GM23338 (cell line): ENCODE data around the gene AMIGO1. TPM values are rescaled to one million over a fixed set of nuclear protein-coding genes. Genes with fewer than 3 reads are reported as not detected.

Experiments used
- ATAC-seq: fragments of 200-7000 bp; cut with Tn5 transposase; 3 replicates; pipeline ENCODE4 v1.9.1; 2020
- DNase-seq: peaks from one replicate; pipeline ENCODE4 v3.0.0-alpha.2; 2015; ENCODE audit warnings: low spot score
- H2AFZ ChIP-seq: fragments of 200-600 bp; sonication (generic); 2 replicates; pipeline ENCODE4 v1.8.0; 2016; ENCODE audit warnings: antibody characterized with exemption, mild to moderate bottlenecking, moderate library complexity
- H3F3A ChIP-seq: fragments of 200-600 bp; sonication (generic); replicated peaks from 2 replicates; pipeline ENCODE4 v1.8.0; 2017; ENCODE audit warnings: antibody characterized with exemption, mixed run types, low read depth
- H3K27ac ChIP-seq: fragments of 200-600 bp; sonication (generic); 2 replicates; pipeline ENCODE4 v1.6.1; 2016; ENCODE audit warnings: low read depth
- H3K27me3 ChIP-seq: fragments of 200-600 bp; sonication (generic); 2 replicates; pipeline ENCODE4 v1.8.0; 2016; ENCODE audit warnings: mild to moderate bottlenecking, mixed run types, moderate library complexity; ENCODE audit not compliant: insufficient read depth
- H3K36me3 ChIP-seq: fragments of 200-600 bp; sonication (generic); 2 replicates; pipeline ENCODE4 v1.8.0; 2016; ENCODE audit warnings: mild to moderate bottlenecking; ENCODE audit not compliant: insufficient read depth
- H3K4me1 ChIP-seq: fragments of 200-600 bp; sonication (generic); 2 replicates; pipeline ENCODE4 v1.8.0; 2016; ENCODE audit warnings: mild to moderate bottlenecking, moderate library complexity; ENCODE audit not compliant: insufficient read depth
- H3K4me2 ChIP-seq: fragments of 200-600 bp; sonication (generic); 2 replicates; pipeline ENCODE4 v1.7.1; 2017; ENCODE audit warnings: mixed run types
- H3K4me3 ChIP-seq: fragments of 200-600 bp; sonication (generic); 2 replicates; pipeline ENCODE4 v1.6.1; 2016; ENCODE audit warnings: mixed run types
- H3K79me2 ChIP-seq: fragments of 200-600 bp; sonication (generic); replicated peaks from 2 replicates; pipeline ENCODE4 v1.8.0; 2017; ENCODE audit warnings: mild to moderate bottlenecking; ENCODE audit not compliant: insufficient read depth
- H3K9me2 ChIP-seq: fragments of 200-600 bp; sonication (generic); 2 replicates; pipeline ENCODE4 v1.8.0; 2017; ENCODE audit not compliant: insufficient read depth
- H4K20me1 ChIP-seq: fragments of 200-600 bp; sonication (generic); replicated peaks from 2 replicates; pipeline ENCODE4 v1.8.0; 2017; ENCODE audit warnings: mild to moderate bottlenecking; ENCODE audit not compliant: insufficient read depth
- H3K27ac Mint-ChIP-seq: 2 replicates; pipeline ENCODE4 v1.8.0; 2020; ENCODE audit warnings: inconsistent platforms, mild to moderate bottlenecking, moderate library complexity, mixed read lengths
- H3K27me3 Mint-ChIP-seq: 3 replicates; pipeline ENCODE4 v1.8.0; 2022; ENCODE audit warnings: low read depth, mild to moderate bottlenecking, moderate library complexity, mixed read lengths, inconsistent platforms; ENCODE audit not compliant: insufficient read depth, poor library complexity
- H3K36me3 Mint-ChIP-seq: 3 replicates; pipeline ENCODE4 v1.8.0; 2021; ENCODE audit warnings: low read depth, mild to moderate bottlenecking, inconsistent platforms, moderate library complexity, mixed read lengths
- H3K4me1 Mint-ChIP-seq: 3 replicates; pipeline ENCODE4 v1.8.0; 2020; ENCODE audit warnings: mild to moderate bottlenecking, inconsistent platforms, mixed read lengths
- H3K4me3 Mint-ChIP-seq: 3 replicates; pipeline ENCODE4 v1.8.0; 2021; ENCODE audit warnings: moderate library complexity, mild to moderate bottlenecking, inconsistent platforms, mixed read lengths
- H3K9me3 Mint-ChIP-seq: 3 replicates; pipeline ENCODE4 v1.8.0; 2020; ENCODE audit warnings: moderate library complexity, mild to moderate bottlenecking, inconsistent platforms, mixed read lengths
- CREB1 ChIP-seq: fragments of 250-450 bp; sonication (Bioruptor Pico); IDR thresholded peaks from 2 replicates; pipeline ENCODE4 v1.5.0; 2020; ENCODE audit warnings: low read depth, mild to moderate bottlenecking, moderate library complexity
- CTCF ChIP-seq, 2 experiments: fragments of 200-600 bp in 1 of 2; sonication (generic) in 1 of 2; conservative IDR thresholded peaks; 2 replicates each; pipeline versions ENCODE4 v1.5.1 to v1.6.1; 2016 to 2017; ENCODE audit warnings: antibody characterized with exemption in 2 of 2, low read depth in 2 of 2, mild to moderate bottlenecking in 2 of 2, moderate library complexity in 1 of 2
- ETS1 ChIP-seq: IDR thresholded peaks from 2 replicates; pipeline ENCODE4 v1.6.1; 2016; ENCODE audit warnings: antibody characterized with exemption
- EZH2 ChIP-seq: fragments of 200-600 bp; sonication (generic); IDR thresholded peaks from one replicate; pipeline ENCODE4 v1.8.0; 2017; ENCODE audit warnings: antibody characterized with exemption, mild to moderate bottlenecking, low read depth; ENCODE audit not compliant: unreplicated experiment
- EZH2phosphoT487 ChIP-seq: fragments of 200-600 bp; sonication (generic); IDR thresholded peaks from one replicate; pipeline ENCODE4 v1.8.1; 2018; ENCODE audit warnings: antibody characterized with exemption; ENCODE audit not compliant: unreplicated experiment
- JUNB ChIP-seq: IDR thresholded peaks from one replicate; pipeline ENCODE4 v1.6.1; 2016; ENCODE audit warnings: antibody characterized with exemption; ENCODE audit not compliant: unreplicated experiment
- NANOG ChIP-seq: IDR thresholded peaks from 2 replicates; pipeline ENCODE4 v1.6.1; 2016; ENCODE audit warnings: antibody characterized with exemption, borderline replicate concordance
- POLR2AphosphoS5 ChIP-seq: IDR thresholded peaks from 2 replicates; pipeline ENCODE4 v1.6.1; 2016; ENCODE audit warnings: antibody characterized with exemption, low read depth
- REST ChIP-seq: IDR thresholded peaks from one replicate; pipeline ENCODE4 v1.6.1; 2018; ENCODE audit warnings: antibody characterized with exemption; ENCODE audit not compliant: unreplicated experiment
- STAT1 ChIP-seq: IDR thresholded peaks from one replicate; pipeline ENCODE4 v1.6.1; 2016; ENCODE audit warnings: antibody characterized with exemption; ENCODE audit not compliant: unreplicated experiment
- ZNF114 ChIP-seq: fragments of 250-450 bp; sonication (Bioruptor Pico); IDR thresholded peaks from 2 replicates; pipeline ENCODE4 v1.5.0; 2020; ENCODE audit warnings: mild to moderate bottlenecking, moderate library complexity
- ZNF331 ChIP-seq: fragments of 250-450 bp; sonication (Bioruptor Pico); IDR thresholded peaks from 2 replicates; pipeline ENCODE4 v1.5.0; 2020; ENCODE audit warnings: low read depth, mild to moderate bottlenecking, moderate library complexity
- ZNF462 ChIP-seq: fragments of 250-450 bp; sonication (Bioruptor Pico); IDR thresholded peaks from 2 replicates; pipeline ENCODE4 v1.5.0; 2020; ENCODE audit warnings: mild to moderate bottlenecking, moderate library complexity
- polyA plus RNA-seq: library from polyadenylated mRNA; unstranded; fragments of >200 nt; fragmentation: Nextera tagmentation; extraction: Ambion mirVana; gene quantifications from 2 replicates; pipeline ENCODE4 v1.2.1, GENCODE V29; 2016
- total RNA-seq: library from RNA; depleted of rRNA; stranded (reverse); fragments of >200 nt; shearing (Covaris generic); gene quantifications from 2 replicates; pipeline ENCODE4 v1.2.3, GENCODE V29; 2014

Gene AMIGO1
- total and polyA plus RNA-seq, 2 experiments from 2014 or later = 0.53 to 3.8 TPM

- H3K36me3 Mint-ChIP-seq = no peaks in the 10 kb centered on the region
- Histone ChIP-seq H3F3A (no peaks in the 10 kb centered on the region), H3K79me2 (no peaks in the 10 kb centered on the region), H3K27ac (no peak overlapping the region), H3K4me3 (no peak overlapping the region), H3K9me2 (no peaks in the 10 kb centered on the region), H2AFZ (peak overlapping the region; percentile 89), H4K20me1 (no peaks in the 10 kb centered on the region), H3K4me2 (no peak overlapping the region), H3K36me3 (no peaks in the 10 kb centered on the region), H3K27me3 (no peaks in the 10 kb centered on the region), H3K4me1 (peaks cover 3% of the 10 kb centered on the region; the same call in 1 of the 2 replicates)
- H3K4me3 Mint-ChIP-seq = no peak overlapping the region
- TF ChIP-seq ETS1 (no peak), CREB1 (CRISPR knock-in tag) (no peak), JUNB (no peak), ZNF114 (no peak), REST (no peak), EZH2 (no peak), ZNF331 (CRISPR knock-in tag) (no peak), CTCF (conservative IDR thresholded peaks at IDR 0.05; ENCODE audit: low read depth in 2 of 2) (no peak), POLR2AphosphoS5 (no peak), NANOG (no peak), ZNF462 (no peak), EZH2phosphoT487 (no peak), STAT1 (no peak)
- no peak for ATAC-seq
- peaks cover 3% of the 10 kb centered on the region for H3K27me3 Mint-ChIP-seq
- no peak overlapping the region for H3K27ac Mint-ChIP-seq
- DNase-seq = no peak
- H3K9me3 Mint-ChIP-seq = no peaks in the 10 kb centered on the region
- peaks cover 6% of the 10 kb centered on the region for H3K4me1 Mint-ChIP-seq
Measured at GRCh38 chr1:109537450-109538178, 28.1 kb upstream of the AMIGO1 start.
